Mammary microvascular endothelial cell (primary cell): Measurements from ENCODE around the gene RAB3D. TPM values are rescaled to one million over a fixed set of nuclear protein-coding genes. Genes with fewer than 3 reads are reported as not detected.

Experiments used
- total RNA-seq: library from RNA; depleted of rRNA; stranded (reverse); fragments of >200 nt; gene quantifications from 2 replicates; pipeline ENCODE4 v1.2.3, GENCODE V29; 2015

RAB3D gene, protein sequence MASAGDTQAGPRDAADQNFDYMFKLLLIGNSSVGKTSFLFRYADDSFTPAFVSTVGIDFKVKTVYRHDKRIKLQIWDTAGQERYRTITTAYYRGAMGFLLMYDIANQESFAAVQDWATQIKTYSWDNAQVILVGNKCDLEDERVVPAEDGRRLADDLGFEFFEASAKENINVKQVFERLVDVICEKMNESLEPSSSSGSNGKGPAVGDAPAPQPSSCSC
- total RNA-seq = 17.8 and 24.6 TPM in 2 replicates

DNA sequence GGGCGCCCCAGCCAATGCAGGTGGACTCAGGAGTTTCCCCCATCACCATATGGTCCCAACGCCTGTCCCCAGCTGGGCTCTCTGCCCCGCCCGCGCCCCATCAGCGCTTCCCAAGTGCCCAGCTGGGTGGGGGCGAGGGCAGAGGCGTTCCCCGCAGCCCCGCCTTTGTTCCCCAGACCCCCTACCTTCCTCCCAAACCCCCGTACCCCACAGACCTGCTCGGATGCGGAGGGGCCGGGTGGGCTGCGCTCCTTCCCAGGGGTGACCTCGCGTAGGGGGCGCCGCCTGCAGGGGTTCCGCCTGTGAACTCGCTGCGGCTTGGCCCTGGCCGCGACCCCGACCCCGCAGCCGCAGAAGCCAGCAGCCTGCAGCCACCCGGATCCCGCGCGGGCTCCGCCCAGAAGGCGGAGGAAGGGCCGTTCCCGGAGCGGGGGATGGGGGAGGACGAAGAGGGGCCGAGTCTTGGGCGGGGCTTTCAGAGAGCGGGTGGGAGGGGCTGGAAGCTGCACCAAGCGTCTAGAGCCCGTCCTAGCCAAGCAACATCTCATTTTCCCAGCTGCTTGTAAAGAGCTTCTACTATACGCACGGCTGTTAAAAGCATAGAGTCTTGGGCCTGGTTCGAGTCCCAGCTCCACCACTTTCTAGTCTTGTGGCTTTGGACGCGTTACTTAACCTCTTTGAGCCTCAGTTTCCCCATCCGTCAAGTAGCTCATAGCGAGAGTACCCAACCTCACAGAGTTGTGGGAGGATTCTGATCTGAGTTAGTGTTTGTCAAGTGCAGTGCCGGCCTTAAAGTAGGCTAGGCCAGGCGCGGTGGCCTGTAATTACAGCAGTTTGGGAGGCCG, at the start of gene RAB3D:
RAB3D (minus strand) TSS at position 404 of the 845 bp plus-strand sequence. CDS start 2,258 bp downstream, outside the sequence.

DNA sequence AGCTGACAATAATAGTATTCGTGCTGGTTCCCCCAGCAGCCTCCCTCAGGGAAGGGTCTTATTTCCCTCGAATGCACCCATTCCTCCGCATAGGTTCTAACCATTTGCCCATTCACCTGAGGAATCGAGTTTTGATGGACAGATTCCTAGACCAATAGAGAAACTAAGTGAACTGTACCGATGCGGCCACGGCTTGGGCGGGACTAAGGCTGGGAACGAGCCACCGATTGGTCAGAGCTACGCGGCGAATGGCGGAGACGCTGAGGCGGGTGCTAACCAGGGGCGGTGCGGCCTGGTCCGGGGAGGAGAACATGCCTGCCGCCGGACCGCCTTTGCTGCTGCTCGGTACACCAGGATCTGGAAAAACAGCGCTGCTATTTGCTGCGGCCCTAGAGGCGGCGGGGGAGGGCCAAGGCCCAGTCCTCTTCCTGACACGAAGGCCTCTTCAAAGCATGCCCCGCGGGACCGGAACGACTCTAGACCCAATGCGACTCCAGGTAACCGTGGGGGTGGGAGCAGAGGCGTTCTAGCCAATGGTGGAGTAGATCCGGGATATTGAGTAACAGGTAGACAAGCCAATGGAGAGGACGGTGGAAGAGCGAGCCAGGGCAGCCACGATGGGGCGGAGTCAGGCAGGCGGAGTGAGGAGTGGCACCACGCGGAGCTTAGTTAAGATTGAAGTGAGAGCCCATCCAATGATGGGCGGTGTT, 35.1 kb upstream of the RAB3D start, which contains the start of gene SWSAP1:
SWSAP1 (plus strand) TSS at position 234 of the 710 bp plus-strand sequence; CDS start at position 249, 15 bp downstream.

DNA sequence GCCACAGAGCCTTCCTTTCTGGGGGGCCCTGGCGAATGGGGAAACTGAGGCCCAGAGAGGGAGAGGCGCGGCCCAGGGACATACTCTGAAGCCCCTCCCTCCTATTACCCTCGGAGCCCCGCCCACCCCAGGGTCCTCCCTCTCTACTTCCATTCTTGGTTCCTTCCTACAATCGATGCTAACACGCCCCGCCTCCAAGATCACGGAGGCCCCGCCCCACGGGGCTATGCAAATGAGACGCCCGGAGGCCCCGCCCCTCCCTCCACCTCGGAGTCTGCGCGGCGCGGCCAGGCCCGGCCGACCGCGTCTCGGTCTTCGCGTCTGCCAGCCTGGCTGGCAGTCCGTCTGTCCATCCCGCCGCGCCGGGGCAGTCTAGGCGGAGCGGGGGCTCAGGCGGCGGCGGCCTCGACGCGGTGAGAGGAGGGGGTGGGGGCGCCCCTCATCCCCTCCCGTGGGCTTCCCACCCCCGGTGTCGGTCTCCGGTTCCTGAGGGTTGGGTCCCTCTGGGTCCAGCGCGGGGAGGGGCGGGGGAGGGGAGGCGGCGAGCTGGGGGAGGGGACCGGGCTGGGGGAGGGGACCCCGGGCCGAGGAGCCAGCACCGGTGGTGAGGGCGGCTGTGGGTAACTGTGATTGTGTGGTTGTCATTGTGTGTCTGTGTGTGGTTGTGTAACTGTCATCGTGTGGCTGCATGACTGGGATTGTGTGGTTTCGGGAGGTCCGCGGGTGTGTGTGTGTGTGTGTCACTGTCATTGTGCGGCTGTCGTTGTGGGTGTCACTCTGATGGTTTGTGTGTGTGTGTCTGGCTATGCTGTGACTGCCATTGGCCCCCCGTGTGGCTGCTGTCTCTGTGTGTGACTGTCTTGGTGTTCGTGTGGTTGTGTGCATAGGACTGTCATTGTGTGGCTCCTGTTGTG, 16.0 kb upstream of the RAB3D start, which contains the start of gene PLPPR2:
PLPPR2 (plus strand) TSS at position 273 of the 914 bp plus-strand sequence. CDS start 2,242 bp downstream, outside the sequence.

GRCh38 chr19:11346104-11346940, 6.9 kb upstream of the RAB3D start, which contains the start of the genes CCDC159 and TMEM205:
Gene CCDC159, plus strand, starts transcription at chr19:11346519. Its CDS starts 88 bp downstream, at chr19:11346607.
Gene TMEM205, minus strand, starts transcription at chr19:11346268. Its CDS starts 649 bp downstream, at chr19:11345619.

DNA sequence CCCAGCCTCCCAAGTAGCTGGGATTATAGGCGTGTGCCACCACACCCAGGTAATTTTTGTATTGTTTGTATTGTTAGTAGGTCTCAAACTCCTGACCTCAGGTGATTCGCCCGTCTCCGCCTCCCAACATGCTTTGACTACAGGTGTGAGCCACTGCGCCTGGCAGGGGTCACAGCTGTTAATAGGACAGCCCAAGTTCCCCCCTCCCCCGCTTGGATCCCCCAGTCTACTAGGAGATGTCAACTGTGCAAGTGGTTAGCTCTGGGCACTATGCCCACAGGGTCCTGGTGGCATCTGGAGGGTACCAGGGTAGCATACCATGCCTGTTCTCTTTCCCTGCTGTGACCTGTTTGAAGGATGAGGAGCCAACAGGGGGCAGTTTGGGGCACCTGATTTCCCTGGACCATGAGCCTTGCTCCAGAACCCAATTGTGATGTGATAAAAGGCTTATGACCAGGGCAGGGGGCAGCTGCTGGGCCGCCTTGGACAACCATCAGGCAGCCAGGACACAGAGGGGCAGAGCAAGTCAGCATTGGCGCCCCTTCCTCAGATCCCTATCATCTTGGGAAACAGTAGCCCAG, 43.7 kb downstream of the RAB3D start, which contains the start of gene TSPAN16:
TSPAN16 (plus strand) TSS at position 496 of the 581 bp plus-strand sequence. CDS start 138 bp downstream, outside the sequence.

Other genes starting within 250 kb of the RAB3D start
- 48.6 and 67.5 TPM in 2 replicates for gene SPC24, start 183.9 kb downstream of the RAB3D start, total RNA-seq
- 42.7 and 63.6 TPM in 2 replicates for gene KANK2, start 142.1 kb downstream of the RAB3D start, total RNA-seq
- not detected in 2 replicates for gene ANGPTL8, start 100.0 kb downstream of the RAB3D start, total RNA-seq
- gene DOCK6, start 77.1 kb downstream of the RAB3D start, total RNA-seq = 124 and 133 TPM in 2 replicates
- not detected in 2 replicates for gene TSPAN16, start 43.5 kb downstream of the RAB3D start, total RNA-seq
- 168 and 174 TPM in 2 replicates for gene TMEM205, start 6.6 kb upstream of the RAB3D start, total RNA-seq
- gene CCDC159, start 6.9 kb upstream of the RAB3D start, total RNA-seq = 10.3 and 28.4 TPM in 2 replicates
- gene PLPPR2, start 15.8 kb upstream of the RAB3D start, total RNA-seq = 8.4 and 17.1 TPM in 2 replicates
- 2.5 and 3.9 TPM in 2 replicates for gene SWSAP1, start 35.0 kb upstream of the RAB3D start, total RNA-seq
- 6.9 and 7.4 TPM in 2 replicates for gene EPOR, start 44.7 kb upstream of the RAB3D start, total RNA-seq
- gene RGL3, start 79.7 kb upstream of the RAB3D start, total RNA-seq = 0.67 and 0.94 TPM in 2 replicates
- 0.05 and 0.60 TPM in 2 replicates for gene ODAD3, start 95.5 kb upstream of the RAB3D start, total RNA-seq
- 167 and 174 TPM in 2 replicates for gene PRKCSH, start 96.0 kb upstream of the RAB3D start, total RNA-seq
- gene ELAVL3, start 141.4 kb upstream of the RAB3D start, total RNA-seq = not detected in 2 replicates
- 5.1 and 9.3 TPM in 2 replicates for gene ZNF653, start 166.2 kb upstream of the RAB3D start, total RNA-seq
- gene ECSIT, start 189.5 kb upstream of the RAB3D start, total RNA-seq = 54.2 and 56.5 TPM in 2 replicates
- 0.20 TPM in 1 of 2 replicates, not detected in the other for gene CNN1, start 199.2 kb upstream of the RAB3D start, total RNA-seq
- gene ELOF1, start 219.6 kb upstream of the RAB3D start, total RNA-seq = 29.0 and 36.3 TPM in 2 replicates
- gene ACP5, start 238.0 kb upstream of the RAB3D start, total RNA-seq = 0.39 and 1.2 TPM in 2 replicates